Panc1 (cell line): ENCODE results near the gene ANKRD53.

Source experiments
- POLR2AphosphoS5 ChIP-seq: IDR thresholded peaks from 2 replicates; pipeline ENCODE4 v1.6.1; 2012; ENCODE audit warnings: mild to moderate bottlenecking, low read depth, low read length, moderate library complexity
- SIN3A ChIP-seq: IDR thresholded peaks from 2 replicates; pipeline ENCODE4 v1.6.1; 2012; ENCODE audit warnings: low read depth, mild to moderate bottlenecking, low read length, moderate library complexity, borderline replicate concordance; ENCODE audit not compliant: insufficient read depth
- TCF7L2 ChIP-seq: IDR thresholded peaks from 2 replicates; pipeline ENCODE4 v1.6.1; 2011; ENCODE audit warnings: mild to moderate bottlenecking, low read depth, low read length, inconsistent platforms
- TF ChIP-seq, protein P1 (sequence below): fragments of 450-650 bp; IDR thresholded peaks from 2 replicates; pipeline ENCODE4 v1.5.1; 2017; ENCODE audit warnings: mild to moderate bottlenecking
- TF ChIP-seq, protein P2 (sequence below), 2 experiments: IDR thresholded peaks; 2 replicates each; pipeline ENCODE4 v1.6.1; 2011 to 2012; ENCODE audit warnings: low read depth in 2 of 2, control low read depth in 1 of 2, low read length in 1 of 2, mild to moderate bottlenecking in 1 of 2, moderate library complexity in 1 of 2; ENCODE audit not compliant: insufficient read depth in 1 of 2

DNA sequence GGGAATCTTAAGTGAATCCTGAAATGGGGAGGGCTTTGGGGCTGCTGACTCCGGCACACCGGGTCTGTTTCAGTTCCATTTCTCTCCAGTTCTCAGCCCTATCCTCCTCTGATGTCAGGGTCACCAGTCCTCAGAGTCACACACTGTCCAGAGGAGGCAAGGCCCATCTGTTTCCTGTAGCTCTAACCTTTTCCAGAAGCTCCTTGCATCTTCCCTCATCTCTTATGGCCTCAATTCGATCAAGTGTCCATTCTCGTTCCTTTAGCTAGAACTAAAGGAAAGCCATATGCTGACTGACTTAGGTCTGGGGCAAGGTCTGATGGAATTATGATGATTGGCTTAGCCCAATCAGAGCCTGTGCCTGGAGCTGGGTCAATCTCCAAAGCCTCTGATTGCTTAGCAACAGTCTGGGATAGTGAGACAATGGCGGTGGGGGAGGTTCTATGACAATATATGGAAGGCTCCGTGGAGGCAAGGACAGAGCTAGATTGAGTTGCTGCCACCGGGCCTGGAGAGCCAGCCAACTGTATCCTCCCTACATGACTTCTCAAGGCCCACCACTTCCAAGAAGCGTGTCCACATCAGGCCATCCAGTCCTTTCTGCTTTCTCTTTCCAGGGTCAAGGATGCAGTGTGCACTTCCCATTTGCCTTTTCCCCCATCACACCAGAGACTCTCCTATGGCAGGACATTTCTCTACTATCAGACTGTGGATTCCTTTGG lies 5.2 kb downstream of the ANKRD53 start:
- TF ChIP-seq, protein P1, sequence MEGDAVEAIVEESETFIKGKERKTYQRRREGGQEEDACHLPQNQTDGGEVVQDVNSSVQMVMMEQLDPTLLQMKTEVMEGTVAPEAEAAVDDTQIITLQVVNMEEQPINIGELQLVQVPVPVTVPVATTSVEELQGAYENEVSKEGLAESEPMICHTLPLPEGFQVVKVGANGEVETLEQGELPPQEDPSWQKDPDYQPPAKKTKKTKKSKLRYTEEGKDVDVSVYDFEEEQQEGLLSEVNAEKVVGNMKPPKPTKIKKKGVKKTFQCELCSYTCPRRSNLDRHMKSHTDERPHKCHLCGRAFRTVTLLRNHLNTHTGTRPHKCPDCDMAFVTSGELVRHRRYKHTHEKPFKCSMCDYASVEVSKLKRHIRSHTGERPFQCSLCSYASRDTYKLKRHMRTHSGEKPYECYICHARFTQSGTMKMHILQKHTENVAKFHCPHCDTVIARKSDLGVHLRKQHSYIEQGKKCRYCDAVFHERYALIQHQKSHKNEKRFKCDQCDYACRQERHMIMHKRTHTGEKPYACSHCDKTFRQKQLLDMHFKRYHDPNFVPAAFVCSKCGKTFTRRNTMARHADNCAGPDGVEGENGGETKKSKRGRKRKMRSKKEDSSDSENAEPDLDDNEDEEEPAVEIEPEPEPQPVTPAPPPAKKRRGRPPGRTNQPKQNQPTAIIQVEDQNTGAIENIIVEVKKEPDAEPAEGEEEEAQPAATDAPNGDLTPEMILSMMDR: no peak
- TF ChIP-seq TCF7L2: no peak
- TF ChIP-seq, protein P2, sequence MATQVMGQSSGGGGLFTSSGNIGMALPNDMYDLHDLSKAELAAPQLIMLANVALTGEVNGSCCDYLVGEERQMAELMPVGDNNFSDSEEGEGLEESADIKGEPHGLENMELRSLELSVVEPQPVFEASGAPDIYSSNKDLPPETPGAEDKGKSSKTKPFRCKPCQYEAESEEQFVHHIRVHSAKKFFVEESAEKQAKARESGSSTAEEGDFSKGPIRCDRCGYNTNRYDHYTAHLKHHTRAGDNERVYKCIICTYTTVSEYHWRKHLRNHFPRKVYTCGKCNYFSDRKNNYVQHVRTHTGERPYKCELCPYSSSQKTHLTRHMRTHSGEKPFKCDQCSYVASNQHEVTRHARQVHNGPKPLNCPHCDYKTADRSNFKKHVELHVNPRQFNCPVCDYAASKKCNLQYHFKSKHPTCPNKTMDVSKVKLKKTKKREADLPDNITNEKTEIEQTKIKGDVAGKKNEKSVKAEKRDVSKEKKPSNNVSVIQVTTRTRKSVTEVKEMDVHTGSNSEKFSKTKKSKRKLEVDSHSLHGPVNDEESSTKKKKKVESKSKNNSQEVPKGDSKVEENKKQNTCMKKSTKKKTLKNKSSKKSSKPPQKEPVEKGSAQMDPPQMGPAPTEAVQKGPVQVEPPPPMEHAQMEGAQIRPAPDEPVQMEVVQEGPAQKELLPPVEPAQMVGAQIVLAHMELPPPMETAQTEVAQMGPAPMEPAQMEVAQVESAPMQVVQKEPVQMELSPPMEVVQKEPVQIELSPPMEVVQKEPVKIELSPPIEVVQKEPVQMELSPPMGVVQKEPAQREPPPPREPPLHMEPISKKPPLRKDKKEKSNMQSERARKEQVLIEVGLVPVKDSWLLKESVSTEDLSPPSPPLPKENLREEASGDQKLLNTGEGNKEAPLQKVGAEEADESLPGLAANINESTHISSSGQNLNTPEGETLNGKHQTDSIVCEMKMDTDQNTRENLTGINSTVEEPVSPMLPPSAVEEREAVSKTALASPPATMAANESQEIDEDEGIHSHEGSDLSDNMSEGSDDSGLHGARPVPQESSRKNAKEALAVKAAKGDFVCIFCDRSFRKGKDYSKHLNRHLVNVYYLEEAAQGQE (IDR thresholded peaks at IDR 0.05; ENCODE audit: insufficient read depth in 1 of 2, low read depth in 2 of 2, low read length in 1 of 2): no peak
- TF ChIP-seq POLR2AphosphoS5: no peak
- no peak for TF ChIP-seq SIN3A
